Measurements from ENCODE around the gene HMG20A.

The HMG20A gene

GRCh38 chr15:77531191-77532000 lies 110.7 kb downstream of the HMG20A start:
- Histone ChIP-seq H3K4me1 (ENCODE audit: control insufficient read depth in 1 of 2, insufficient read depth in 1 of 2, low read depth in 1 of 2, low read length in 1 of 2) (no peaks in the 10 kb centered on the region), H3K27ac (no peak overlapping the region), H3K36me3 (no peaks in the 10 kb centered on the region), H3K27me3 (peaks cover 67% of the 10 kb centered on the region), H3K4me3 (ENCODE audit: low read depth in 1 of 2, low read length in 1 of 2) (no peak overlapping the region), H3K9me3 (no peaks in the 10 kb centered on the region)
- TF ChIP-seq CTCF (IDR thresholded peaks at IDR 0.05) = no peak

GRCh38 chr15:77532067-77532710 lies 111.5 kb downstream of the HMG20A start:
- Histone ChIP-seq H3K27me3 (peaks cover 67% of the 10 kb centered on the region), H3K9me3 (no peaks in the 10 kb centered on the region), H3K4me3 (ENCODE audit: low read depth in 1 of 2, low read length in 1 of 2) (no peak overlapping the region), H3K27ac (no peak overlapping the region), H3K36me3 (no peaks in the 10 kb centered on the region), H3K4me1 (ENCODE audit: control insufficient read depth in 1 of 2, insufficient read depth in 1 of 2, low read depth in 1 of 2, low read length in 1 of 2) (no peaks in the 10 kb centered on the region)
- TF ChIP-seq CTCF (IDR thresholded peaks at IDR 0.05) = no peak

GRCh38 chr15:77532846-77533245 lies 112.2 kb downstream of the HMG20A start:
- Histone ChIP-seq H3K36me3 (no peaks in the 10 kb centered on the region), H3K27ac (no peak overlapping the region), H3K27me3 (peaks cover 66% of the 10 kb centered on the region), H3K4me1 (ENCODE audit: control insufficient read depth in 1 of 2, insufficient read depth in 1 of 2, low read depth in 1 of 2, low read length in 1 of 2) (no peaks in the 10 kb centered on the region), H3K9me3 (no peaks in the 10 kb centered on the region), H3K4me3 (ENCODE audit: low read depth in 1 of 2, low read length in 1 of 2) (no peak overlapping the region)
- TF ChIP-seq CTCF (IDR thresholded peaks at IDR 0.05) = no peak

- Histone ChIP-seq H3K4me3 (ENCODE audit: low read depth in 1 of 2, low read length in 1 of 2) (no peak overlapping the region), H3K4me1 (ENCODE audit: control insufficient read depth in 1 of 2, insufficient read depth in 1 of 2, low read depth in 1 of 2, low read length in 1 of 2) (no peaks in the 10 kb centered on the region), H3K27me3 (peaks cover 61% of the 10 kb centered on the region), H3K9me3 (no peaks in the 10 kb centered on the region), H3K36me3 (no peaks in the 10 kb centered on the region), H3K27ac (no peak overlapping the region)
- TF ChIP-seq CTCF (IDR thresholded peaks at IDR 0.05) = no peak
These were observed 113.1 kb downstream of the HMG20A start for GRCh38 chr15:77533578-77534430.

Measured in neutrophil (primary cell).